Peyer's patch (tissue), 4 donors: ENCODE data around the gene PARP11. TPM values are rescaled to one million over a fixed set of nuclear protein-coding genes. Genes with fewer than 3 reads are reported as not detected.

Experiments
- DNase-seq, 3 donors: peaks; one replicate each; pipeline ENCODE4 v3.0.0-alpha.2; 2017 to 2019
- H3K27ac ChIP-seq, 4 donors: fragments of 200-600 bp; sonication (generic); one replicate each; pipeline ENCODE4 v1.5.1; 2016 to 2019
- H3K27me3 ChIP-seq, 2 donors: fragments of 200-600 bp; sonication (generic); one replicate each; pipeline ENCODE4 v1.5.1; 2019
- H3K36me3 ChIP-seq, 3 donors: fragments of 200-600 bp; sonication (generic); one replicate each; pipeline ENCODE4 v1.5.1; 2016 to 2019
- H3K4me1 ChIP-seq, 4 donors: fragments of 200-600 bp; sonication (generic); one replicate each; pipeline ENCODE4 v1.5.1; 2016 to 2019
- H3K4me3 ChIP-seq, 4 donors: fragments of 200-600 bp; sonication (generic); 1 replicate in 3 of 4; 2 replicates in 1 of 4; pipeline ENCODE4 v1.5.1; 2016 to 2019; ENCODE audit warnings: mild to moderate bottlenecking in 1 of 4
- H3K9me3 ChIP-seq, 4 donors: fragments of 200-600 bp; sonication (generic); one replicate each; pipeline ENCODE4 v1.5.1; 2016 to 2019; ENCODE audit warnings: mild to moderate bottlenecking in 1 of 4
- CTCF ChIP-seq, 6 experiments: fragments of 450-650 bp in 4 of 6; fragments of 200-600 bp in 2 of 6; sonication (generic) in 1 of 6; IDR thresholded peaks; one replicate each; pipeline ENCODE4 v1.5.1; 2017 to 2019; ENCODE audit warnings: antibody characterized with exemption in 6 of 6, mild to moderate bottlenecking in 3 of 6, moderate library complexity in 1 of 6
- POLR2A ChIP-seq, 2 donors: fragments of 450-650 bp; IDR thresholded peaks; one replicate each; pipeline ENCODE4 v1.5.1; 2017; ENCODE audit warnings: antibody characterized with exemption in 2 of 2, mild to moderate bottlenecking in 2 of 2, moderate library complexity in 2 of 2
- total RNA-seq, 4 donors: library from RNA; depleted of rRNA; stranded (reverse); fragments of >200 nt; gene quantifications; one replicate each; pipeline ENCODE4 v1.1.0, GENCODE V29; 2016

The PARP11 gene
- total RNA-seq, 4 donors from 2014 or later, result 5.1 to 28.1 (median 6.9) TPM

GRCh38 chr12:3775385-3776035 lies 97.7 kb downstream of the PARP11 start:
- Histone ChIP-seq H3K36me3 (no peaks in the 10 kb centered on the region), H3K4me1 (no peaks in the 10 kb centered on the region), H3K4me3 (no peak overlapping the region), H3K27ac (no peak overlapping the region), H3K27me3 (no peaks in the 10 kb centered on the region), H3K9me3 (no peaks in the 10 kb centered on the region)
- no peak for DNase-seq
- TF ChIP-seq CTCF (IDR thresholded peaks at IDR 0.05) (no peak), POLR2A (IDR thresholded peaks at IDR 0.05) (no peak)

- Histone ChIP-seq H3K4me1 (no peaks in the 10 kb centered on the region), H3K36me3 (no peaks in the 10 kb centered on the region), H3K27me3 (no peaks in the 10 kb centered on the region), H3K9me3 (no peaks in the 10 kb centered on the region), H3K27ac (no peak overlapping the region), H3K4me3 (no peak overlapping the region)
- no peak for TF ChIP-seq POLR2A (IDR thresholded peaks at IDR 0.05)
- TF ChIP-seq CTCF (IDR thresholded peaks at IDR 0.05), result no peak
- DNase-seq, result no peak
Observed at GRCh38 chr12:3772380-3772779, 100.8 kb downstream of the PARP11 start.

- no peaks in the 10 kb centered on the region for H3K27me3 ChIP-seq
- DNase-seq, result no peak
- no peaks in the 10 kb centered on the region for H3K36me3 ChIP-seq
- no peaks in the 10 kb centered on the region for H3K4me1 ChIP-seq
- no peaks in the 10 kb centered on the region for H3K9me3 ChIP-seq
- no peak overlapping the region for H3K27ac ChIP-seq
- H3K4me3 ChIP-seq, result no peak overlapping the region
- TF ChIP-seq POLR2A (IDR thresholded peaks at IDR 0.05) (no peak), CTCF (IDR thresholded peaks at IDR 0.05) (no peak)
Observed at GRCh38 chr12:3771853-3772252, 101.3 kb downstream of the PARP11 start.

GRCh38 chr12:3770891-3771290 lies 102.3 kb downstream of the PARP11 start:
- DNase-seq, result no peak
- Histone ChIP-seq H3K27me3 (no peaks in the 10 kb centered on the region), H3K4me1 (no peaks in the 10 kb centered on the region), H3K9me3 (no peaks in the 10 kb centered on the region), H3K4me3 (no peak overlapping the region), H3K27ac (no peak overlapping the region), H3K36me3 (no peaks in the 10 kb centered on the region)
- TF ChIP-seq POLR2A (IDR thresholded peaks at IDR 0.05) (no peak), CTCF (IDR thresholded peaks at IDR 0.05) (no peak)

- H3K4me3 ChIP-seq, result no peak overlapping the region
- H3K27ac ChIP-seq, result no peak overlapping the region
- H3K9me3 ChIP-seq, result no peaks in the 10 kb centered on the region
- H3K36me3 ChIP-seq, result no peaks in the 10 kb centered on the region
- no peaks in the 10 kb centered on the region for H3K4me1 ChIP-seq
- TF ChIP-seq CTCF (IDR thresholded peaks at IDR 0.05) (no peak), POLR2A (IDR thresholded peaks at IDR 0.05) (no peak)
- DNase-seq, result no peak
- no peaks in the 10 kb centered on the region for H3K27me3 ChIP-seq
Observed at GRCh38 chr12:3768911-3769447, 104.2 kb downstream of the PARP11 start.
